Measurements from ENCODE around the gene PLCB1.

Gene PLCB1

DNA sequence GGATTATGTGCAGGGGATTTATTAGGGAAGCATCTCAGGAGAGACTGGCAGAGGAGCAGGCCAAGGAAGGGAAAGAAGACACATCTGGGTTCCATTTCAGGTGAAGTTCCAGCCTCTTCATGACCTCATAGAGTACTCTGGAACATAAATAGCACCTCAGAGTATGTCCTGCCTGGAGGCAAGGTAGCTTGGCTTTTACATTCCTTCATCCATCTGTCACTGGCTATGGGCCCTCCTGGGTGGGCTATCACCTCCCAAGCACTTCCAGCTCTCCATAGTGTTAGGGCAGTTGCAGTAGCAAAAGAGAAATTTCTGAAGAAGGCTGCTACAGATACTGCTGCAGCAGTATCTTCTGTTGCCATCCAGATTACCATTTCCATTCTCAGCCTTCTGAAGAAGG lies 116.0 kb downstream of the PLCB1 start:
- no peak for DNase-seq (ENCODE audit: low read depth)
- no peak for TF ChIP-seq CTCF (IDR thresholded peaks at IDR 0.05; ENCODE audit: low read depth, low read length)
- no peak for TF ChIP-seq MYC (IDR thresholded peaks at IDR 0.05; ENCODE audit: low read depth, low read length)
- no peak for TF ChIP-seq POLR2A (IDR thresholded peaks at IDR 0.05; ENCODE audit: extremely low read depth, insufficient read length)
- TF ChIP-seq, protein P1, sequence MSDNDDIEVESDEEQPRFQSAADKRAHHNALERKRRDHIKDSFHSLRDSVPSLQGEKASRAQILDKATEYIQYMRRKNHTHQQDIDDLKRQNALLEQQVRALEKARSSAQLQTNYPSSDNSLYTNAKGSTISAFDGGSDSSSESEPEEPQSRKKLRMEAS (IDR thresholded peaks at IDR 0.05; ENCODE audit: low read depth, low read length), result no peak

DNA sequence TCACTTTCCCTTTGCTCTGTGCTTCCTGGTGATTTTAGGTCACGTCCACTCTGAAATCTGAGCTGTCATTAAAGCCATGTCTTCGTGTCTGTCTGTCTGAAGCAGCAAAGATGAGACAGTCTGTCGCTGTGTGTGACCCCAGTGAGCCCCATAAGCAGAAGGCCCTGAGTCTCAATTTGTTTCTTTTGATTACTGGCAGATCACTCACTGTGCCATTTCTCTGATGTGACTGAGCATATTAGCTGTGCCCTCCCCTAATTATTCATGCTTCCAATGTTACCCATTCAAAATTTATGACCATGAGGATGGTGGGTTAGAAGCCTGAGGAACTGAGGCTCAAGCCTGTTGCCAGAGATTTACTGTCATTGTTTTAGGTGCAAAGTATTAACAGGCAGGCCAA lies 117.6 kb downstream of the PLCB1 start:
- H3K4me3 ChIP-seq (ENCODE audit: low read depth, low read length), result no peak overlapping the region
- no peak for DNase-seq (ENCODE audit: low read depth)
- TF ChIP-seq POLR2A (IDR thresholded peaks at IDR 0.05; ENCODE audit: extremely low read depth, insufficient read length) (no peak), MYC (IDR thresholded peaks at IDR 0.05; ENCODE audit: low read depth, low read length) (no peak), CTCF (IDR thresholded peaks at IDR 0.05; ENCODE audit: low read depth, low read length) (no peak)
- TF ChIP-seq, protein P1 (IDR thresholded peaks at IDR 0.05; ENCODE audit: low read depth, low read length), result no peak

More for the DNA sequence above, 116.0 kb downstream of the PLCB1 start:
- no peak overlapping the region for H3K4me3 ChIP-seq (ENCODE audit: low read depth, low read length)

DNA sequence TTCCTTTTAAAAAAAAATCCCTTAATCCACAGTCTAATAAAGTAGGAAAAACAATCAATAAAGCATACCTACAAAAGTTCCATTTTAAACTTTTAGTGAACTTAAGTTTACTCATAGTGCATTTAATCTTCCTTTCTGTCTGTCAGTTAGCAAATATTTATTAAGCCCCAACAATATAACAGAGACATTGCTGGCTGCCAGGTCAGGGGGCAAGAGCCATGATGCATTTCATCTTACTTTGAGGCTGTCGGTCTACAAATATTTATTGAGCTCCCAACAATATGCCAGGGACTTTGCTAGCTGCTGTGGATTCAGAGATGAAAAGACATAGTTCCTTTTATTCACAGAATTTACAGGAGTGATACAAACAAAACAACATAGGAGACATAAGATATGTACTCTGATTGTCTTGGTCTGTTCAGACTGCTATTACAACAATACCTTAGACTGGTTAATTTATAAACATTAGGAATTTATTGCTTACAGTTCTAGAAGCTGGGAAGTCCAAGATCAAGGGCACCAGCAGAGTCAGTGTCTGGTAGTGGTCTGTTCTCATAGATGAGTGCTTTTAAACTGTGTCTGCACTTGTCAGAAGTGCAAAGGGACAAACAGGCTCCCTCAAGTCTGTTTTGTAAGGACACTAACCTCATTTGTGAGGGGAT lies 118.6 kb downstream of the PLCB1 start:
- no peak for DNase-seq (ENCODE audit: low read depth)
- no peak overlapping the region for H3K4me3 ChIP-seq (ENCODE audit: low read depth, low read length)
- no peak for TF ChIP-seq MYC (IDR thresholded peaks at IDR 0.05; ENCODE audit: low read depth, low read length)
- no peak for TF ChIP-seq CTCF (IDR thresholded peaks at IDR 0.05; ENCODE audit: low read depth, low read length)
- TF ChIP-seq, protein P1 (IDR thresholded peaks at IDR 0.05; ENCODE audit: low read depth, low read length), result no peak
- no peak for TF ChIP-seq POLR2A (IDR thresholded peaks at IDR 0.05; ENCODE audit: extremely low read depth, insufficient read length)

- no peak for TF ChIP-seq CTCF (IDR thresholded peaks at IDR 0.05; ENCODE audit: low read depth, low read length)
- TF ChIP-seq, protein P1 (IDR thresholded peaks at IDR 0.05; ENCODE audit: low read depth, low read length), result no peak
- TF ChIP-seq POLR2A (IDR thresholded peaks at IDR 0.05; ENCODE audit: extremely low read depth, insufficient read length), result no peak
- no peak for TF ChIP-seq MYC (IDR thresholded peaks at IDR 0.05; ENCODE audit: low read depth, low read length)
- no peak overlapping the region for H3K4me3 ChIP-seq (ENCODE audit: low read depth, low read length)
These were observed 119.1 kb downstream of the PLCB1 start for GRCh38 chr20:8251201-8251575.

GRCh38 chr20:8254911-8255582 lies 123.0 kb downstream of the PLCB1 start:
- no peak overlapping the region for H3K4me3 ChIP-seq (ENCODE audit: low read depth, low read length)
- DNase-seq (ENCODE audit: low read depth), result no peak
- TF ChIP-seq POLR2A (IDR thresholded peaks at IDR 0.05; ENCODE audit: extremely low read depth, insufficient read length), result no peak
- TF ChIP-seq, protein P1 (IDR thresholded peaks at IDR 0.05; ENCODE audit: low read depth, low read length), result no peak
- no peak for TF ChIP-seq MYC (IDR thresholded peaks at IDR 0.05; ENCODE audit: low read depth, low read length)
- TF ChIP-seq CTCF (IDR thresholded peaks at IDR 0.05; ENCODE audit: low read depth, low read length), result no peak

More at GRCh38 chr20:8251201-8251575, 119.1 kb downstream of the PLCB1 start:
- DNase-seq (ENCODE audit: low read depth), result no peak
